B cell (primary cell): ENCODE data around the gene PPP2R5C.

Experiments used
- EZH2 ChIP-seq: IDR thresholded peaks from 2 replicates; pipeline ENCODE4 v1.6.1; 2012; ENCODE audit warnings: borderline replicate concordance, low read depth, mild to moderate bottlenecking, moderate library complexity, low read length; ENCODE audit not compliant: insufficient read depth, poor library complexity, severe bottlenecking
- TF ChIP-seq, protein P1 (sequence below): fragments of 200-600 bp; IDR thresholded peaks from one replicate; pipeline ENCODE4 v1.8.0; 2022; ENCODE audit warnings: antibody characterized with exemption, mild to moderate bottlenecking

DNA sequence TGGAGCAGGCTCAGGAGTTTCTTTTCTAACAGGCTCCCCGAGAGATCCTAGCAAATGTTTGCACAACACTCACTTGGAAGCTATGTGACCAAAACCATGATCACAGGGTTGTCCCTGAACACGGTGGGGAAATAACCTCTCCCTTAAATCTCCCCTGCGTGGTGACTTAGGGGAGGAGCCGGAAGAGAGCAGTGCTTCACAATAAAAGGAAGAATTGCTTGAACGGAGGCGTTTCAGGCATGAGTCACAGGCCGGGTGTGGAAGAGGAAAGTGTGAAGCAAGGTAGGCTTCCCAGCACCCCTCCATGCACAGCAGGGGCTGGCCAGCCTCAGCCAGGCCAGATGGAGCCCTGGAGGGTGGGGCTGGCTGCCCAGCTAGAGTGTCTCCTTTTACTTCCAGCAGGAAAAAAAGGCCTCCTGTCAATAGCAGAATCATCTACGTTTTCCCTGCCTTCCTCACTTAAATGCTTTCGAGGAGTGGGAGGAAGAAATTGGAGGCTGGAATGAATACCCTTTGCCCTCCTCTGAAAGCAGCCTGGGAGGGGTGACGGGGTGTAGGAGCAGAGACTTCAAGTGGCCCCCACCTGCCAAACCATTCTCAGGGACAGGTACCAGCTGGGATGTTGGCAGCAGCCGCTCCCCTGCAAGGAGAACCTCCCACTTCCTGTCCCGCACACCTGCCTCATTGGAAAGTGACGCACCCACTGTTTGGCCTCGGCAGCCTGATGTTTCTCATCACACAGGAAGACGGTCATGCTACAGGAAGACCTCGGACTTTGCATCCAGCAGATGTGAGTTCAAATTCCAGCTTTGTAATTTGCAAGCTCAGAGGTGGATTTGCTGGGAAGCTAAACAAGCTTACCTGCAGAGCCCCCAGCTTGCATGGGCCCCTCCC, 30.1 kb upstream of the PPP2R5C start:
- TF ChIP-seq, protein P1, sequence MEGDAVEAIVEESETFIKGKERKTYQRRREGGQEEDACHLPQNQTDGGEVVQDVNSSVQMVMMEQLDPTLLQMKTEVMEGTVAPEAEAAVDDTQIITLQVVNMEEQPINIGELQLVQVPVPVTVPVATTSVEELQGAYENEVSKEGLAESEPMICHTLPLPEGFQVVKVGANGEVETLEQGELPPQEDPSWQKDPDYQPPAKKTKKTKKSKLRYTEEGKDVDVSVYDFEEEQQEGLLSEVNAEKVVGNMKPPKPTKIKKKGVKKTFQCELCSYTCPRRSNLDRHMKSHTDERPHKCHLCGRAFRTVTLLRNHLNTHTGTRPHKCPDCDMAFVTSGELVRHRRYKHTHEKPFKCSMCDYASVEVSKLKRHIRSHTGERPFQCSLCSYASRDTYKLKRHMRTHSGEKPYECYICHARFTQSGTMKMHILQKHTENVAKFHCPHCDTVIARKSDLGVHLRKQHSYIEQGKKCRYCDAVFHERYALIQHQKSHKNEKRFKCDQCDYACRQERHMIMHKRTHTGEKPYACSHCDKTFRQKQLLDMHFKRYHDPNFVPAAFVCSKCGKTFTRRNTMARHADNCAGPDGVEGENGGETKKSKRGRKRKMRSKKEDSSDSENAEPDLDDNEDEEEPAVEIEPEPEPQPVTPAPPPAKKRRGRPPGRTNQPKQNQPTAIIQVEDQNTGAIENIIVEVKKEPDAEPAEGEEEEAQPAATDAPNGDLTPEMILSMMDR, result no peak
- TF ChIP-seq EZH2, result no peak
